ENCODE data around the gene IL23R.

DNA sequence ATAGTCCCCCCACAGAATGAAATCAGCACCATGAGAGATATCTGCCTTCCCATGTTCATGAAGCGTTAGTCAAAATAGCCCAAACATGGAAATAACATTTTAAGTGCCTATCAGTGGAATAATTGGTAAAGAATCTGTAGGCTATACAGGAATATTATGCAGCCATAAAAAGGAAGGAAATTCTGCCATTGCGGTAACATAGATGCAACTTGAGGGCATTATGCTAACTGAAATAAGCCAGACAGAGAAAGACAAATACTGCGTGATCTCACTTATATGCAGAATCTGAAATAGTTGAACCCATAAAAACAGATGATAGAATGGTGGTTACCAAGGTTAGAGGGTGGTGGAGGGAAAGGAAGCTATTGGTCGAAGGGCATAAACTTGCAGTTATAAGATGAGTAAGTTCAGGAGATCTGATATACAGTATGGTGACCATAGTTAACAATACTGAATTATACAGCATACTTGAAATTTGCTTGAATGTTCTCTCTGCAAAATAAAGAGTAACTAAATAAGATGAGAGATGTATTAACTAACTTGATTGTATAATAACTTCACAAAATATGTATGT lies 699 bp upstream of the IL23R start:
- TF ChIP-seq EZH2 (IDR thresholded peaks at IDR 0.05; ENCODE audit: insufficient read depth, poor library complexity, severe bottlenecking) (no peak), EZH2phosphoT487 (IDR thresholded peaks at IDR 0.05; ENCODE audit: insufficient read depth, low read depth) (no peak)

Data from GM23248 (cell line).